ENCODE results near the gene CCR1.
A peak's percentile ranks its signal among the peaks of the same experiment; 100 is the strongest.
"Not testable (repeated sequence)": the region's sequence is repeated elsewhere in the genome, so short reads cannot be mapped to it uniquely, and the experiment has no call there.

CCR1 gene

GRCh38 chr3:46209746-46210470 is 1.8 kb upstream of the CCR1 start:
- DNase-seq = no peak

GRCh38 chr3:46209053-46209452 is 940 bp upstream of the CCR1 start:
- no peak for DNase-seq

GRCh38 chr3:46207514-46207913 is 599 bp downstream of the CCR1 start:
- not testable (repeated sequence) for DNase-seq

- DNase-seq = no peak
These were observed 1.7 kb downstream of the CCR1 start for GRCh38 chr3:46206282-46207015.

GRCh38 chr3:46205286-46205960 is 2.7 kb downstream of the CCR1 start:
- no peak for DNase-seq

GRCh38 chr3:46203681-46204080 is 4.4 kb downstream of the CCR1 start:
- no peak for DNase-seq

- no peak for DNase-seq
These were observed 5.6 kb downstream of the CCR1 start for GRCh38 chr3:46202535-46202934.

GRCh38 chr3:46200790-46201189 is 7.3 kb downstream of the CCR1 start:
- DNase-seq = no peak

- no peak for DNase-seq
These were observed 7.9 kb downstream of the CCR1 start for GRCh38 chr3:46200211-46200610.

GRCh38 chr3:46196261-46196957 is 11.7 kb downstream of the CCR1 start:
- DNase-seq = no peak

GRCh38 chr3:46194868-46195553 is 13.1 kb downstream of the CCR1 start:
- no peak for DNase-seq

- no peak for DNase-seq
These were observed 14.7 kb downstream of the CCR1 start for GRCh38 chr3:46193436-46193835.

- no peak for DNase-seq
These were observed 15.2 kb downstream of the CCR1 start for GRCh38 chr3:46192939-46193338.

GRCh38 chr3:46191730-46192129 is 16.4 kb downstream of the CCR1 start:
- no peak for DNase-seq

GRCh38 chr3:46188708-46189107 is 19.4 kb downstream of the CCR1 start:
- no peak for DNase-seq

- DNase-seq = no peak
These were observed 20.2 kb downstream of the CCR1 start for GRCh38 chr3:46187876-46188275.

GRCh38 chr3:46187341-46187700 is 20.8 kb downstream of the CCR1 start:
- DNase-seq = no peak

GRCh38 chr3:46186471-46187340 is 21.4 kb downstream of the CCR1 start:
- peak in 1 of 2 donors; percentile 33 for DNase-seq

GRCh38 chr3:46184469-46184868 is 23.6 kb downstream of the CCR1 start:
- DNase-seq = no peak

- DNase-seq = peak in 1 of 2 donors; percentile 18
These were observed 24.8 kb downstream of the CCR1 start for GRCh38 chr3:46183330-46183729.

GRCh38 chr3:46168583-46169345 is 39.3 kb downstream of the CCR1 start:
- no peak for DNase-seq

Measured in CD4-positive, alpha-beta T cell treated with Interleukin-1 beta for 1 hour (primary cell).